ENCODE data around the gene KCND3. TPM values are rescaled to one million over a fixed set of nuclear protein-coding genes. Genes with fewer than 3 reads are reported as not detected.

Gene KCND3
- total RNA-seq, 3 donors from 2014 or later (not counting 1 experiment from before 2014, with no cell fraction given): 0.07 to 0.16 TPM; not detected in 1

DNA sequence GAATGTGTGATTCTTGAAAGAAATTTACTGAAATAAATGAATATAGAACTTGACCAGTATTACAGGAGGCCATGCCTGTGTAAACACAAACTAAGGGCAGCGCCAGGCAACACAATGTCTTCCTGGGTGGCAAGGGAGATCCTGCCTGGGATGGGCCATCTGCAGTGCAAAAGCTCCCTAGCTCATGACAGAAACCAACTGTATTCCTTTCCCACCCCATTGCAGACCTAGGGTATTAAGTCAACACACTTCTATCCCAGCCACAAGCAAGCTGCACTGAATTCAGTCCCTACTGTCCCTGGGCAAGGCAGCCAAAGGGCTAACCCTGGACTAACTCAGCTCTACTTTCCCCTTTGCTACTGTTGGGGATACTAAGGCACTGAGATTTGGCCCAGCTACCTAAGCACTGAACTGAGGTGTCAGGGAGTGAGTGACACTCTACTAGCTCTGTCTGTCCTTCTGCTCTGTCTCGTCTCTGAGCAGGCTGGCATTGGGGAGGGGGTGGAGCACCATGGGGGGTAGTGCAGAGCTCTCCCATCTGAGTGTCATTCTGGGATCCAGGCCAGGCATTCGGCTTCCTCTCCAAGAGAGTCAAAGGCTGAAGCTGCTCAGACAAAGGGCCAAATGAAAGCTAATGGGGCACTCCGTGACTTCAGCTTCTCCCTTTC is 252.8 kb downstream of the KCND3 start:
- no peak for DNase-seq
- no peaks in the 10 kb centered on the region for H3K36me3 Mint-ChIP-seq
- no peak overlapping the region for H3K27ac ChIP-seq (ENCODE audit: low read length)
- peaks cover 22 to 36% of the 10 kb centered on the region in 2 donors for H3K4me1 Mint-ChIP-seq
- ATAC-seq: no peak
- H3K4me3 Mint-ChIP-seq: peak overlapping the region; percentile 84
- peaks cover 33% of the 10 kb centered on the region for H3K4me1 ChIP-seq (ENCODE audit: control insufficient read depth, insufficient read depth, low read length)
- peaks cover 11 to 21% of the 10 kb centered on the region in 2 donors for H3K27me3 Mint-ChIP-seq (ENCODE audit: low read depth in 2 of 2)
- intact Hi-C loops (cut with micrococcal nuclease): no loop called here
- H3K27me3 ChIP-seq (ENCODE audit: control insufficient read depth, insufficient read depth, low read length): peaks cover 23% of the 10 kb centered on the region
- H3K9me3 Mint-ChIP-seq: no peaks in the 10 kb centered on the region
- 90% methylated on average over 4 of the region's 4 CpGs for WGBS (ENCODE audit: insufficient coverage)
- no peaks in the 10 kb centered on the region for H3K36me3 ChIP-seq (ENCODE audit: control insufficient read depth, insufficient read depth, low read length)
- H3K4me3 ChIP-seq (ENCODE audit: low read length): no peak overlapping the region
- no peaks in the 10 kb centered on the region for H3K9me3 ChIP-seq (ENCODE audit: control insufficient read depth, insufficient read depth, low read length)
- H3K27ac Mint-ChIP-seq: no peak overlapping the region
- TF ChIP-seq, protein P1, sequence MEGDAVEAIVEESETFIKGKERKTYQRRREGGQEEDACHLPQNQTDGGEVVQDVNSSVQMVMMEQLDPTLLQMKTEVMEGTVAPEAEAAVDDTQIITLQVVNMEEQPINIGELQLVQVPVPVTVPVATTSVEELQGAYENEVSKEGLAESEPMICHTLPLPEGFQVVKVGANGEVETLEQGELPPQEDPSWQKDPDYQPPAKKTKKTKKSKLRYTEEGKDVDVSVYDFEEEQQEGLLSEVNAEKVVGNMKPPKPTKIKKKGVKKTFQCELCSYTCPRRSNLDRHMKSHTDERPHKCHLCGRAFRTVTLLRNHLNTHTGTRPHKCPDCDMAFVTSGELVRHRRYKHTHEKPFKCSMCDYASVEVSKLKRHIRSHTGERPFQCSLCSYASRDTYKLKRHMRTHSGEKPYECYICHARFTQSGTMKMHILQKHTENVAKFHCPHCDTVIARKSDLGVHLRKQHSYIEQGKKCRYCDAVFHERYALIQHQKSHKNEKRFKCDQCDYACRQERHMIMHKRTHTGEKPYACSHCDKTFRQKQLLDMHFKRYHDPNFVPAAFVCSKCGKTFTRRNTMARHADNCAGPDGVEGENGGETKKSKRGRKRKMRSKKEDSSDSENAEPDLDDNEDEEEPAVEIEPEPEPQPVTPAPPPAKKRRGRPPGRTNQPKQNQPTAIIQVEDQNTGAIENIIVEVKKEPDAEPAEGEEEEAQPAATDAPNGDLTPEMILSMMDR (IDR thresholded peaks at IDR 0.05): no peak

DNA sequence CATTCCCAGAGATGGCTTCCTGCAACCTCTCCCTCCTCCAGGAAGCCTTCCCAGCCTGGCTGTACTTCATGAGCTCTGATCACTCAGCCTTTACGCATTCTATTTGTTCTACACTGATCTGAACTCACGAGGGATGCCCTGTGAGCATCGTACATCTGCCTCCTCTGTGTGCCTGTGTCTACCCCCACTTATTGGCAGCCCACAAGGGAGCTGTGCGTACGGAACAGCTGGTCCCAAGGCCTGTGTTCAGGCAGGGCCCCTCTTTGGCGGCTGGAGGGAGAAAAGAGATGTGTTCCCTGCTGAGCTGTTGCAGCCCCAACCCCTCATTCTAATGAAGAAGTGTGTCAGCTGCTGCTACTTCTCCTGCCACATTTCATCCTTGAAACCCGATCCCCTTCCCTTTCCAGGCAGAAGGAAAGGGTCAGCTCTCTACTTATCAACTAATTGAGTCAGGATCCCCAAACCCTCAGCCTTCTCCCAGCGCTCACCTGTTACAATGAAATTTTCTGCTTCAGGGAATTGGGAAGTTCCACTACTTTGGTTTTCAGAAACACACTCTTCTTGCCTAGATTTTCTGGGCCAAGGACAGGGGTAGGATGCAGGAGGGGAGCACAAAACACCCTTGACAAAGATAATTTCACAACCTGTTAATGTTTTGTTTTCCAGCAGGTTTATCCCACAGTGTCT is 253.5 kb downstream of the KCND3 start:
- Histone ChIP-seq H3K4me1 (ENCODE audit: control insufficient read depth, insufficient read depth, low read length) (peaks cover 33% of the 10 kb centered on the region), H3K9me3 (ENCODE audit: control insufficient read depth, insufficient read depth, low read length) (no peaks in the 10 kb centered on the region), H3K27ac (ENCODE audit: low read length) (no peak overlapping the region), H3K36me3 (ENCODE audit: control insufficient read depth, insufficient read depth, low read length) (no peaks in the 10 kb centered on the region), H3K27me3 (ENCODE audit: control insufficient read depth, insufficient read depth, low read length) (peaks cover 18% of the 10 kb centered on the region), H3K4me3 (ENCODE audit: low read length) (no peak overlapping the region)
- H3K9me3 Mint-ChIP-seq: no peaks in the 10 kb centered on the region
- no peak overlapping the region for H3K27ac Mint-ChIP-seq
- H3K4me1 Mint-ChIP-seq: peaks cover 22 to 35% of the 10 kb centered on the region in 2 donors
- TF ChIP-seq, protein P1 (IDR thresholded peaks at IDR 0.05): no peak
- H3K36me3 Mint-ChIP-seq: no peaks in the 10 kb centered on the region
- intact Hi-C loops (cut with micrococcal nuclease): no loop called here
- WGBS (ENCODE audit: insufficient coverage): 85% methylated on average over 8 of the region's 8 CpGs
- H3K4me3 Mint-ChIP-seq: no peak overlapping the region
- DNase-seq: no peak
- ATAC-seq: no peak
- peaks cover 11 to 21% of the 10 kb centered on the region in 2 donors for H3K27me3 Mint-ChIP-seq (ENCODE audit: low read depth in 2 of 2)

DNA sequence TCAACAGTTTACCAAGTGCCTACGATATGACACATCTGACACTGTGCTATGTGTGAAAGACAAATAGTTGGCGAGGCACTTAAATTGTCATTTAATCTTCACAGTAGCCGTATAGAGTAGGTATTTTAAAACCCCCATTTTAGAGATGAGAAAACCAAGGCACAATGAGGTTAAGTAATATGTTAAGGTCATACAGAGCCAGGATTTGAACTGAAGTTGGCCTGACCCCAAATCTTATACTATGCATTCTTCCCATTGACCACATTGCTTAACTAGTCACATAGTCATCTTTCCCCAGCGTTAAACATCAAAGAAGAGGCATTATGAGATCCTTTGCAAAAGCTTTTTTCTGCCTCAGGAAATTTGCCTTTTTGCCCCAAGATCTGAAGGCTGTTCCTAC is 254.1 kb downstream of the KCND3 start:
- no peak overlapping the region for H3K27ac Mint-ChIP-seq
- TF ChIP-seq, protein P1 (IDR thresholded peaks at IDR 0.05): no peak
- Histone ChIP-seq H3K36me3 (ENCODE audit: control insufficient read depth, insufficient read depth, low read length) (no peaks in the 10 kb centered on the region), H3K27me3 (ENCODE audit: control insufficient read depth, insufficient read depth, low read length) (peaks cover 14% of the 10 kb centered on the region), H3K4me3 (ENCODE audit: low read length) (no peak overlapping the region), H3K9me3 (ENCODE audit: control insufficient read depth, insufficient read depth, low read length) (no peaks in the 10 kb centered on the region), H3K27ac (ENCODE audit: low read length) (no peak overlapping the region), H3K4me1 (ENCODE audit: control insufficient read depth, insufficient read depth, low read length) (peaks cover 29% of the 10 kb centered on the region)
- no peak for DNase-seq
- H3K4me3 Mint-ChIP-seq: no peak overlapping the region
- H3K27me3 Mint-ChIP-seq (ENCODE audit: low read depth in 2 of 2): peaks cover 11 to 18% of the 10 kb centered on the region in 2 donors
- H3K9me3 Mint-ChIP-seq: no peaks in the 10 kb centered on the region
- H3K4me1 Mint-ChIP-seq: peaks cover 22 to 28% of the 10 kb centered on the region in 2 donors
- intact Hi-C loops (cut with micrococcal nuclease): no loop called here
- ATAC-seq: no peak
- no peaks in the 10 kb centered on the region for H3K36me3 Mint-ChIP-seq
- 94% methylated on average over 2 of the region's 4 CpGs for WGBS (ENCODE audit: insufficient coverage)

All from natural killer cell (primary cell).